Stimulated activated CD4-positive, alpha-beta T cell treated with anti-CD3 and anti-CD28 coated beads, Interleukin-4, amount 100 ng/mL, for 24 hours (primary cell): Measurements from ENCODE around the gene SLC9C2.
"Not testable (repeated sequence)": the region's sequence is repeated elsewhere in the genome, so short reads cannot be mapped to it uniquely, and the experiment has no call there.

Source experiments
- DNase-seq: peaks from one replicate; pipeline ENCODE4 v3.0.0-alpha.2; 2020

The SLC9C2 gene

DNA sequence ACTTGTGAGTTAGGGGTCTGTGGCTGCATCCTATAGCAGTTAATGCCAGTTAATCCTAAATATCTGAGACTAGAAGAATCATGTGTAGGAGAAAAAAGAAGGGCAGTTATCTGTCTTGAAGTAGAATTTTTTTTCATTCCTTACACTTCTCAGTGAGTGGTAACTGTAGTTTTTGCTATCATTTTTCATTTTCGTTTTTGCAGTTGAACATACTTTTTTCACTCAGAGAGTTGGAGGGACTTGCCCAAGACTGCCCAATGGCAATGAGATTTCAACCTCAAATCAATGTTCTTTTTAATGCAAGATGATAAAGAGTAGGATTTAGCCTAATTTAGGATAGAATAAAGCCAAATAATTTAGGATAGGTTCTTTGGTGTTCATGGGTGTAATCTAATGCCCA, 120.2 kb downstream of the SLC9C2 start:
- no peak for DNase-seq

DNA sequence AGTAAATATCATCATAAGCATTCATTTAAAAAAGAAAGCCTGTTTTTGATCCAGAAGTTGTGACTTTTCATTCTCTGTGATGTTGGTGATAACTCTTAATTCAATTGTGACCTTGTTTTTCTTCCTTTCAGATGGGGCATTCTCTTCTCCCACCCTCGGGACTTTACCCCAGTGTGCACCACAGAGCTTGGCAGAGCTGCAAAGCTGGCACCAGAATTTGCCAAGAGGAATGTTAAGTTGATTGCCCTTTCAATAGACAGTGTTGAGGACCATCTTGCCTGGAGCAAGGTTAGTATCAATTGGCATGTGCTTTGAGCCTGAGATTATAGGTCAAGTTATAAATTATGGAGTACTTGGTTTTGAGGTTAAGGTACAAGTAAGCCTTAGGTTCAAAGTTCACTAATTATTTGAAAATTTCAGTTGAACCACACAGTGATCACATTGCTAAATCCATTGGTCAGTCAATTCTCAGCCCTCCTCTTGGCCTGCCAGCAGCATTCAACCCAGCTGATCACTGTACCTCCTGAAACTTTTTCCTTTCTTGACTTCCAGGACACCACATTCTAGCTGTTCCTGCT, 121.6 kb downstream of the SLC9C2 start:
- no peak for DNase-seq

DNA sequence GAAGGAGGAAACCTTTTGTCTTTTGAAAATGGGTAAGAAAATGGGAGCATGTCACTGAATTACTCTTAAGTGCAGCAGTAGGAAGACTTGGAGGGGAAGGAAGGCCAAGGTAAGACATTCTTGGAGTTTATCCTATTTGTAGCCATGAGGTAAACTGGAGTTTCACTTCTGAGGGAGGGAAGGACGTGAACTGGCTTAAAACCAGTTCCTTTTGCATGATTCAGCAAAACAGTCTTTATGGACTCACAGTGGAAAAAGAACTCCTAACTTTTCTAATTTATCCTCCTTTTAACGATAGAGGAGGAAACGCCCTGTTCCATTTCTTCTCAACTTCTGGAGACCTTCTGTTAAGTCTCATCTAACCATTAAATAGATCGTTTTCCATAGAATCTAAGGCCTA, 123.2 kb downstream of the SLC9C2 start:
- DNase-seq: no peak

DNA sequence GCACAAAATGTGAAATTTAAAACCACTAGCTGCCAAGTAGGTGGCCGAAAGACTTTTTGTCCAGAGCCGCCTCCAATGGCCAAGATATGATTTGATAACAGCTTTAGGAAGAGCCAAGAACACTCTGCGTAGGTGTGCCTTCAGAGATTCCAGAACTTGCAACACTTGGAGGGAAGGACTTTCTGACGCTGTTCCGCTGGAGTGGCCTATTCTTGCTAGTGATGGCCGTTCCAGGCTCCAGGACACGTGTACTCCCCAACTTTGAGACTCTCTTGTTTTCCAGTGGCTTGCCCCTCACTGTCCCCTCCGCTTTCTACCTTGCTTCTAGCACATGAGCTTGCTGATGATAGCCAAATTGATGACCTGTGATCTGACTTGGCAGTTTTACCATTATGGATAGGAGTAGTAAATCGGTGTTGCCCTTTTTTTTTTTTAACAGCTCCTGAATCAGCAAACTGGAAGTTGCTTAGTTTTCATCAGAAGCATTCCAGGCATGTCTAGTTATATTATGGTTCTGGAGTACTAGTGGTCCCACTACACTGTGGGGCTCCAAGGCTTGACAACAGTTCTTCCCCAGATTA, 124.7 kb downstream of the SLC9C2 start:
- no peak for DNase-seq

DNA sequence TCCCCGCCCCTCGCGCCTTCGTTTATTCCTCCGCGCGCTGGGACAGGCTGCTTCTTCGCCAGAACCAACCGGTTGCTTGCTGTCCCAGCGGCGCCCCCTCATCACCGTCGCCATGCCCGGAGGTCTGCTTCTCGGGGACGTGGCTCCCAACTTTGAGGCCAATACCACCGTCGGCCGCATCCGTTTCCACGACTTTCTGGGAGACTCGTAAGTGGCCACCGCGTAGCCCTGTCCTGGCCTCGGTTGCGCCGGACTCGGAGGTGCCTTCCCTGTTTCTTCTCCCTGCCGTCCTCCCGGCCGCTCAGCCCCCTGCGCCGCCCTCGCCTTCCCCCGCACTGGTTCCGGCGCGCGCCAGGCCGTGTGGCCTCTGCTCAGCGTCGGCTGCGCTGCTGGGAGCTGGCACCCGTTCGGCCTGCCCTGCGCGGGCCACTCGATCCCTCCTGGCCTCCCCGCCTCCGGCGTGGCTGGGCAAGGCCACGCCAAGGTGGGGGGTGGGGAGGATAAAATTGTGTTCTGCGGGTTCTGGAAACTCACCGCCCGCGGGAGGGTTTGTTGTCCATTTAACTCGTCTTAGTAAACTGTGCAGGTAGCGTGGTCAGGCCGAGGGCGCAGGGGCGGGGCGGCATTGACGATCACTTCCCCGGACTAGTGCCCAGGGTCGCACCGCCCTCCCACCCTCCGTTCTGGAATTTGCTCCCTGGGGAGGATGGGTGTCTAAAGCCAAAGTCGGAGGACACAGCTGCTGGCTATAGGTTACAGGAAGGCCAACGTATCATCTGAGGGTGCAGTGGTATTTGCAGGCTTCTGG, 125.4 kb downstream of the SLC9C2 start, which contains the start of gene PRDX6:
Gene PRDX6, plus strand, starts transcription at position 50 of the 808 bp plus-strand sequence. Its CDS starts 63 bp downstream, at position 113.
- DNase-seq: peak; percentile 84

DNA sequence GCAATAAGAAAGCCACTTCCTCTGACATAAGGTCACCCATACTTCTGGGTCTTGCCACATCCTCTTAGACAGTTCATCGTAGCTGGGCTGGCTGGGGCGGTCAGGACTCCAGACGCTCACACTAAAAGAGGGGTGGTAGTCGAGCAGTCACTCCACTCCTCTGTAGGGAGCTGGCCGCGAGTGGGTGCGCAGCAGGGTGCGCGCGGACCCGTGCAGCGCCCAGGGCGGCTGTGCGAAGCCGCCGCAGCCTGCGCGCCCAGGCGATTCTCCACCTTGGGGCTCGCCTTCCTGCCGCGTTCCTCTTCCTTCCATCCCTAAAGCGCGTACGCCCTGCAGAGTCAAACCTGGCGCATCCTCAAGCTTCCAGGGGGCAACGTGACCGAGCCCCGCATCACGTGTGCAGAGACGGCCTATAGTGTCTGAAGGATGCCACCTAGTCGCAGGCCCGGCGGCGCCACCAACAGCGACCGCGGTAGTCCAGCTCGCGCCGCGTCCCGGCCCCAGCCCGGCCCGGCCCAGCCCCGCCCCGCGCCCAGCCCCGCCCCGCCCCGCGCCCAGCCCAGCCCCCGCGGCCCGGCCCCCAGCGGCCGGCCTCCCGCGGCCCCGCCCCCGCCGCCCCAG, 126.1 kb downstream of the SLC9C2 start:
- peak; percentile 53 for DNase-seq

DNA sequence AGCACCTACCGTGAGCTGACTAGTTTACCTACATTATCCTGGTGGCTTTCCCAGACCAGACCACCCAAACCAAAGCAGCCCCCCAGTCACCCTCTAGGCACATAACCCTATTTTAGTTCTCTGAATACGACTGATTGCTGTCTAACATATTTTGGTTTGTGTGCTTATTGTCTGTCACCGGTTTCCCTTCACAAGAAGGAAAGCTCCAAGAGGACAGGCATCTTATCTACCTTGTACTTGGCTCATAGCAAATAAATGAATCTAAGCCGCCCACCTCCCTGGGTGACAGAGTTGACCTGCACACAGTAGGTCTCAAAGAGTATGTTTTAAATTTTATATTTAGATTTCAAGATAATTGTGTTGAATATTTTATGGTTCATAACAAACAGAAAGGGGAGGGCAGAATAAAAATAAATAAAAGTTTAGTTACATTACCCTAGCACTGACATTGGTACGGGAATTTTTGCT, 126.6 kb downstream of the SLC9C2 start:
- no peak for DNase-seq

DNA sequence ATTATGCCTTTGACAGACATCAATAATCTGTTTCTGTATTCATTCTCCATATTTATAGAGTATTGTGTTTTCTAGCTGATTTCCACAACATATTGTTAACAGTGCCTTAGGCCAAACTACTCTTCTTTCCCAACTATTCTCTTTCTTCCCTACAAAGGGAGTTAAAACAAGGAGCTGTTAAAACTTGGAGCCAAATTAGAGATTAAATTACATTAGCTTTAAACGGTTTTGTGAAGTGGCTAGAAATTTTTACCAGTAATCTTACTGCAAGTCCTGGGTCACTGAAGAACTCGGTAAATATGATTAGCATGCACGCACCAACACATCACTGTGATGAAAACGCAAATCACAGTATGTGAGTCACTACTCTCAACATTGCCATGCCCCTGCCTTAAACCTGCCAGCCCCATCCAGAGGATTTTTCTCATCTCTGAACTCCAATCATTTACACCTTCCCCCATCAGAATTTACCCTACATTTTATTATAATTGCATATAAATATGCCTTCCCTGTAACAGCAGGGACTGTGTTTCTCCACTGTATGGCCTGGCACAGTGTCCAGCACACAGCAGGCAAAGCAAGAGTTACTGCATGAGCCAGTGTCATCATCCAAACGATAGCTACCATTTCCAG, 127.2 kb downstream of the SLC9C2 start:
- DNase-seq: peak; percentile 33

DNA sequence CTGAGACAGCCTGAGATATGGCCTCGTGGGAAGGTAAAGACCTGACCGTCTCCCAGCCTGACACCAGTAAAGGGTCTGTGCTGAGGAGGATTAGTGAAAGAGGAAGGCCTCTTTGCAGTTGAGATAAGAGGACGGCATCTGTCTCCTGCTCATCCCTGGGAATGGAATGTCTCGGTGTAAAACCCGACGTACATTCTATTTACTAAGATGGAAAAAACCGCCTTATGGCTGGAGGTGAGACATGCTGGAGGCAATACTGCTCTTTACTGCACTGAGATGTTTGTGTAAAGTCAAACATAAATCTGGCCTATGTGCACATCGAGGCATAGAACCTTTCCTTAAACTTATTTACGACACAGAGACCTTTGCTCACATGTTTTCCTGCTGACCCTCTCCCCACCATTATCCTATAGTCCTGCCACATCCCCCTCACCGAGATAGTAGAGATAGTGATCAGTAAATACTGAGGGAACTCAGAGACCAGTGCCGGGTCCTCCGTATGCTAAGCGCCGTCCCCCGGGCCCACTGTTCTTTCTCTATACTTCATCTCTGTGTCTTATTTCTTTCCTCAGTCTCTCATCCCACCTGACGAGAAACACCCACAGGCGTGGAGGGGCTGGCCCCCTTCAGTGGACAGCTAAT, 128.0 kb downstream of the SLC9C2 start:
- not testable (repeated sequence) for DNase-seq

DNA sequence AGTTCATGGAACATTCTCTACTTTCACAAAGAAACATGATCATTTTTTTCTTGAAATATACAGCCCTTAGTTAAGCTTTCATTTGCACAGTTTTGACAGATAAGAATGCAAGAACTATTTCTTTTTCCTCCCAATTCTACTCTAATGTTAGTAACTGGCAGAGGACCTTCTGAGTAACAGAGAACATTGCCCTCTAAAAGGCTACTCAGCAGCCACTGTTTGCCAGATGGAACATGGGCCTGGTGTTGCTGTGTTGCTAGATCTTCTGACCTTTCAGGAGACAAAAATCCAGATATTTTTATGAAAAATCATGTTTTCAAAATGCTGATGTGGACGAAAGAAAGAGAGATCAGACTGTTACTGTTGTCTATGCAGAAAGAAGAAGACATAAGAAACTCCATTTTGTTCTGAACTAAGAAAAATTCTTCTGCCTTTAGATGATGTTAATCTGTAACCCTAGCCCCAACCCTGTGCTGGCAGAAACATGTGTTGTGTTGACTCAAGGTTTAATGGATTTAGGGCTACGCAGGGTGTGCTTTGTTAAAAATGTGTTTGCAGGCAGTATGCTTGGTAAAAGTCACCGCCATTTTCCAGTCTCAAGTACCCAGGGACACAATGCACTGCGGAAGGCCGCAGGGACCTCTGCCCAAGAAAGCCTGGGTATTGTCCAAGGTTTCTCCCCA, 128.6 kb downstream of the SLC9C2 start:
- DNase-seq: no peak

DNA sequence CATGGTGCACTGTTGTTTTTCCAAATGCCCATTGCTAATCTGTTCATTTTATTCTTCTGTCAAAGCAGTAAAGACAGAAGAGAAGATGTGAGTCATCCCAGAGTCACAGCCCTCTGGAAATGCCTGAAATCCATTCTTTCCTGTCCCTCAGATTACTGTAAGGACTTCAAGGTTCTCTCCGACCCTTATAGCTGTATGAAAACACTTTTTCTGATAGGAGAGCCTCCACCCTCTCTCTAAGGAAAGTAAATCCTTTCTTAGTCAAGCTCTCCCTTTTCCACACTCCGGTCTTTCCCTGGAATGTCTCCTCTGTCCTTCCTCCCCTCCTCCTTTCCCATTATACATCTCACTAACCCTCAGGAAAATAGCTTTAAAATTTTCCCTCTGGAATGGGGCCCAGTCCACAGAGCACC, 129.3 kb downstream of the SLC9C2 start:
- DNase-seq: no peak

DNA sequence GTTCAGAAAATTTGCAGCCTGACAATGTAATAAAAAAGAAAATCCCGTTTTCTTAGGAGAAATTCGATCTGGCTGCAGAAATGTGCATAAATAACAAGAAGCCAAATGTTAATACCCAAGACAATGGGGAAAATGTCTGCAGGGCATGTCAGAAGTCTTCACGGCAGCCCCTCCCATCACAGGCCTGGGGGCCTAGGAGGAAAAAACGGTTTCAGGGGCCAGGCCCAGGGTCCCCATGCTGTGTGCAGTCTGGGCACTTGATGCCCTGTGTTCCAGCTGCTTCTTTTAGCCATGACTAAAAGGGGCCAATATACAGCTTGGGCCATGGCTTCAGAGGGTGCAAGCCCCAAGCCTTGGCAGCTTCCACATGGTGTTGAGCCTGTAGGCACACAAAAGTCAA, 132.3 kb downstream of the SLC9C2 start:
- DNase-seq: no peak

DNA sequence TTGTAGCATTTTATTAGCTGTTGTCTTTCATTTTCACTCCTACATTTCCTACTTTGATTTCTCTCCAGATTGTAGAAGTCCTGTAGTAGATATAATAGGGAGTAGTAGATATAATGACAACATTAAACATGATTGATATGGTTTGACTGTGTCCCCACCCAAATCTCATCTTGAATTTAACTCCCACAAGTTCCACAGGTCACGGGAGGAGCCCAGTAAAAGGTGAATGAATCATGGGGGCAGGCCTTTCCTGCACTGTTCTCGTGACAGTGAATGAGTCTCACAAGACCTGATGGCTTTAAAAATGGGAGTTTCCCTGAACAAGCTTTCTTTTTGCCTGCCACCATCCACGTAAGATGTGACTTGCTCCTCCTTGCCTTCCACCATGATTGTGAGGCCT, 133.2 kb downstream of the SLC9C2 start:
- no peak for DNase-seq

DNA sequence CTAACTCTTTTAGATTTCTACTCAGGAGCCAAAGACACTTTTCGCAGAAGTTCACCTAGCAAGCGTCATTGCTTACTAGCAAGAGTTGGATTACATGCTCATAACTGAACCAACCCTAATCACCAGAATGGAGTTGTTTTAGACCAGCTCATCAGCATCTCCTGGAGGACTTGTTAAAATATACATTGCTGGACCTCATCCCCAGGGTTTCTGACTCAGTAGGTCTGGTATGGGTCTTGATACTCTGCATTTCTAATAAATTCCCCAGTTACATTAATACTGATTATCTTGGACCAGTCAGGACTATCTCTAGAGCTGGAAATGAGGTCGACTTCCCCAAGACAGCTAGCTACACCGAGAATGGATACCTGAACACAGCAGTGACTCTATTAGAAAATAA, 135.4 kb downstream of the SLC9C2 start:
- no peak for DNase-seq

DNA sequence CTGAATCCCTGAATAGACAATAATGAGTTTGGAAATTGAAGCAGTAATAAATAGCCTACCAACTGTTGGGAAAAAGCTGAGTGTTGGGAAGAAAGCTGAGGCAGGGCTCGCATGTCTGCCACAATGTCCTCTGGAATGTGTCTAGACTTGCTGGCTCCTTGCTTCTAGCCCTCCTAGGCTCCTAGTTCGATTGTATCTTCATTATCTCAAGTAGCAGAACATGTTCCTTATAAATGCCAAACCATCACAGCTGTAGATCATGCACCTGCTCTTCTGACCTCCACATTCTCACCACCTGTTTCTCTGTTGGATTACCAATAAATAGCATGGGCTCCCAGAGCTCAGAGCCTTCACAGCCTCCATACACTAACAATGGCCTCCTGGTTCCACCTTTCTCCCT, 138.7 kb downstream of the SLC9C2 start:
- not testable (repeated sequence) for DNase-seq

DNA sequence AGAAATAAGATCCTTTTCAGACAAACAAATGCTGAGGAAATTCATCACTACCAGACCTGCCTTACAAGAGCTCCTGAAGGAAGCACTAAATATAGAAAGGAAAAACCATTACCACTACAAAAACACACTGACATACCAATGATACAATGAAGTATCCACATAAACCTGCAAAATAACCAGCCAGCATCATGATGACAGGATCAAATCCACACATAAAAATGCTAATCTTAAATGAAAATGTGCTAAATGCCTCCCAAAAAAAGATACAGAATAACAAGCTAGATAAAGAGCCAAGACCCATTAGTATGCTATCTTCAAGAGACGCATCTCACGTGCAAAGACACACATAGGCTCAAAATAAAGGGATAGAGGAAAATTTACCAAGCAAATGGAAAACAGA, 140.2 kb downstream of the SLC9C2 start:
- DNase-seq: not testable (repeated sequence)

DNA sequence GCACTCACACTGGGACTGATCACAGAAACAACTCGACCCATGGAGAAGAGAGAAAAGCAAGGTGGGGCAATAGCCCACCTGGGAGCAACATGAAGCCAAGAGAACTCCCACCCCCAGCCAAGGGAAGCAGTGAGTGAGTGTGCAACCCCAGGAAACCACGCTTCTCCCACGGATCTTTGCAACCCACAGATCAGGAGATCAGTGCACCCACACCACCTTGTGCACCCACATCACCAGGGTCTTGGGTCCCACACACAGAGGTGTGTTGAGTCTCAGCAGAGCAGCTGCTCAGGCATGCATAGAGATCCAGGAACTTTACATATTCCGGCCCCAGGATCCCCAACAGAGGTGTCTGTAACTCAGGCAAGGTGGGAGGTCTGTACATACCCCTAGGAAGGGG, 143.0 kb downstream of the SLC9C2 start:
- no peak for DNase-seq

DNA sequence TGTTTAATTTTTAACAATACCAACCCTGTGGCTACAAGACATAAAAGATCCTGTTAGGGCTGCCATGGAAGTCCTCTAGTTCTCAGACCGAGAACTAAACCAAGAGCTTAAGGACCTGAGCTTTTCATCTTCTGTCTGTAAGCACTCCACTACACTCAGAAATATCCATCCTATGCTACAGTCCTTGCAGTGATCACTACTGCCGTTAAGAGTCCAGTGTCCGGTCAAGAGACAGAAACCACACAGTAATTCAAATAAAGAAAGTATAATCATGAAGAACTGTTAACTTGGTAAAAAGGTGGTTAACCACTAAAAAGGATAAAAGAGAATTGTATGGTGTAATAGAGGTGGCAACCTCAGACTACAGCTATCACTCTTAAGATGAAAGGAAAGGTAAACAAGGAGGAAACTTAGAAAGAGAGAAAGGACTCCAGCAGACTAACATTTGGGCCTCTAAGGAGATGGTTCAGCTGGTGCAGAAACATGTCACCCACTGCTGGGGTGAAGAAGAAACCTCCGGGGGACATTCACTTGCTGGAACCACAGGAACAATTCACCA, 147.8 kb downstream of the SLC9C2 start:
- no peak for DNase-seq

DNA sequence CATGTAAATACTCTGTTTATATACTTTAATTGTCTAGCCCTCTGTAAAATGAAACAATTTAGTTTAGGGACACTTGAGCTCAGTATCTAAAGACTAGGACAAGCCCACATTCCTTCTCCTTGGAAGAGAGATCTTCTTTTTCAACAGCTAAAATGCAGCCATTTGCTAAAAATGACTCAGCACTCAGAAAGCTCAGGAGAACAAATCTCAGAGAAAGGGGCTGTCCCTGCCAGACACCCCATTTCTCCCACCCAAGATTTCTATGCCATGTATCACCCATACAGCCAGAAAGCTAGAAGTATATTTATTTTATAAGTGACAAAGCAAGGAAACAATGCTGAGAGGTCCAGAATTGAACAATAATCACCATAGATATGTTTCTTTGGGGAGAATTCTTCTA, 148.9 kb downstream of the SLC9C2 start:
- no peak for DNase-seq

DNA sequence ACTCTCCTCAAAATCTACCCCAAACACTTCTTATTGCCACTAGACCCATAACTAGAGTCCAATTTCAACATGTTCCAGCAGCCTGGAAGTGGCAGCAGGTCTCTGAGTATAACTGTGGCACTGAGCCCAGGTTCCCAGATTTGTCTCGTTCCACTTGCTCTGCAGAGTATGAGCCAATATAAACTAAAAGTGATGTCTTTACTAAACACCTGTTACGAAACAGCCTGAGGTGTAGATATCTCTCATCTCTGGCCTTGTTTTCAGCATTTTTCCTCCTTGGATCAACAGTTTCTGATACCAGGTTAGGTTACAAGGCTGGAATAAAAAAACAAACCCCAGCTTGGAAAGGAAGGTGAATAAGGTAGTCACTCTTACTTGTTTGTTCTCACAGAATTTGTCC, 150.9 kb downstream of the SLC9C2 start:
- no peak for DNase-seq
